ENCODE results near the gene LIMK1. TPM values are rescaled to one million over a fixed set of nuclear protein-coding genes. Genes with fewer than 3 reads are reported as not detected.

Gene LIMK1
- total and polyA plus RNA-seq, 2 of the 13 experiments (the other 11 are each of a cell fraction or from before 2014, with no cell fraction given), result 8.9 to 18.8 TPM

GRCh38 chr7:74121401-74122249, 38.0 kb downstream of the LIMK1 start:
- H2AFZ ChIP-seq (ENCODE audit: low read length), result no peak overlapping the region
- TF ChIP-seq PLRG1 (conservative IDR thresholded peaks at IDR 0.05) (no peak), ZNF891 (CRISPR knock-in tag; IDR thresholded peaks at IDR 0.05) (no peak), DMTF1 (CRISPR knock-in tag; IDR thresholded peaks at IDR 0.05) (no peak), ZNF3 (CRISPR knock-in tag; IDR thresholded peaks at IDR 0.05) (no peak), CC2D1A (CRISPR knock-in tag; IDR thresholded peaks at IDR 0.05) (no peak), NR2F6 (IDR thresholded peaks at IDR 0.05) (no peak), NR2F6 (CRISPR knock-in tag; IDR thresholded peaks at IDR 0.05) (no peak), HNRNPK (IDR thresholded peaks at IDR 0.05; ENCODE audit: low read depth, low read length, poor library complexity, severe bottlenecking) (no peak), MAFK (conservative IDR thresholded peaks at IDR 0.05 in 1 of 2, IDR thresholded peaks at IDR 0.05 in 1 of 2; ENCODE audit: low read length in 2 of 2) (no peak), FOXK2 (IDR thresholded peaks at IDR 0.05) (no peak), ZFAT (CRISPR knock-in tag; conservative IDR thresholded peaks at IDR 0.05) (no peak), PPARG (CRISPR knock-in tag; conservative IDR thresholded peaks at IDR 0.05) (no peak), RARG (CRISPR knock-in tag; IDR thresholded peaks at IDR 0.05; ENCODE audit: low read depth) (no peak)
- TF ChIP-seq, protein P1, sequence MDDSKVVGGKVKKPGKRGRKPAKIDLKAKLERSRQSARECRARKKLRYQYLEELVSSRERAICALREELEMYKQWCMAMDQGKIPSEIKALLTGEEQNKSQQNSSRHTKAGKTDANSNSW (CRISPR knock-in tag; IDR thresholded peaks at IDR 0.05; ENCODE audit: borderline replicate concordance), result no peak
- TF ChIP-seq, protein P2, sequence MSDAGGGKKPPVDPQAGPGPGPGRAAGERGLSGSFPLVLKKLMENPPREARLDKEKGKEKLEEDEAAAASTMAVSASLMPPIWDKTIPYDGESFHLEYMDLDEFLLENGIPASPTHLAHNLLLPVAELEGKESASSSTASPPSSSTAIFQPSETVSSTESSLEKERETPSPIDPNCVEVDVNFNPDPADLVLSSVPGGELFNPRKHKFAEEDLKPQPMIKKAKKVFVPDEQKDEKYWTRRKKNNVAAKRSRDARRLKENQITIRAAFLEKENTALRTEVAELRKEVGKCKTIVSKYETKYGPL (CRISPR knock-in tag; IDR thresholded peaks at IDR 0.05), result no peak
- TF ChIP-seq, protein P3, sequence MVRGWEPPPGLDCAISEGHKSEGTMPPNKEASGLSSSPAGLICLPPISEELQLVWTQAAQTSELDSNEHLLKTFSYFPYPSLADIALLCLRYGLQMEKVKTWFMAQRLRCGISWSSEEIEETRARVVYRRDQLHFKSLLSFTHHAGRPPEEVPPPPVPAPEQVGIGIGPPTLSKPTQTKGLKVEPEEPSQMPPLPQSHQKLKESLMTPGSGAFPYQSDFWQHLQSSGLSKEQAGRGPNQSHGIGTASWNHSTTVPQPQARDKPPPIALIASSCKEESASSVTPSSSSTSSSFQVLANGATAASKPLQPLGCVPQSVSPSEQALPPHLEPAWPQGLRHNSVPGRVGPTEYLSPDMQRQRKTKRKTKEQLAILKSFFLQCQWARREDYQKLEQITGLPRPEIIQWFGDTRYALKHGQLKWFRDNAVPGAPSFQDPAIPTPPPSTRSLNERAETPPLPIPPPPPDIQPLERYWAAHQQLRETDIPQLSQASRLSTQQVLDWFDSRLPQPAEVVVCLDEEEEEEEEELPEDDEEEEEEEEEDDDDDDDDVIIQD (CRISPR knock-in tag; IDR thresholded peaks at IDR 0.05; ENCODE audit: low read depth), result no peak
- TF ChIP-seq, protein P4, sequence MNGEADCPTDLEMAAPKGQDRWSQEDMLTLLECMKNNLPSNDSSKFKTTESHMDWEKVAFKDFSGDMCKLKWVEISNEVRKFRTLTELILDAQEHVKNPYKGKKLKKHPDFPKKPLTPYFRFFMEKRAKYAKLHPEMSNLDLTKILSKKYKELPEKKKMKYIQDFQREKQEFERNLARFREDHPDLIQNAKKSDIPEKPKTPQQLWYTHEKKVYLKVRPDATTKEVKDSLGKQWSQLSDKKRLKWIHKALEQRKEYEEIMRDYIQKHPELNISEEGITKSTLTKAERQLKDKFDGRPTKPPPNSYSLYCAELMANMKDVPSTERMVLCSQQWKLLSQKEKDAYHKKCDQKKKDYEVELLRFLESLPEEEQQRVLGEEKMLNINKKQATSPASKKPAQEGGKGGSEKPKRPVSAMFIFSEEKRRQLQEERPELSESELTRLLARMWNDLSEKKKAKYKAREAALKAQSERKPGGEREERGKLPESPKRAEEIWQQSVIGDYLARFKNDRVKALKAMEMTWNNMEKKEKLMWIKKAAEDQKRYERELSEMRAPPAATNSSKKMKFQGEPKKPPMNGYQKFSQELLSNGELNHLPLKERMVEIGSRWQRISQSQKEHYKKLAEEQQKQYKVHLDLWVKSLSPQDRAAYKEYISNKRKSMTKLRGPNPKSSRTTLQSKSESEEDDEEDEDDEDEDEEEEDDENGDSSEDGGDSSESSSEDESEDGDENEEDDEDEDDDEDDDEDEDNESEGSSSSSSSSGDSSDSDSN (CRISPR knock-in tag; IDR thresholded peaks at IDR 0.05), result no peak
- H4K20me1 ChIP-seq (ENCODE audit: insufficient read depth, low read length), result no peaks in the 10 kb centered on the region
- H3K9me3 ChIP-seq (ENCODE audit: low read length), result no peaks in the 10 kb centered on the region
- WGBS (ENCODE audit: low lambda C conversion rate), result 98% methylated on average over 25 of the region's 26 CpGs
- no peak for FAIRE-seq
- H3K4me3 ChIP-seq (replicated peaks in 1 of 3; ENCODE audit: insufficient read depth in 1 of 3, low read depth in 2 of 3, low read length in 3 of 3), result no peak overlapping the region
- BruUV-seq (replicated peaks), result no TSS peak
- intact Hi-C loops (cut with micrococcal nuclease; ENCODE audit: unreplicated experiment), result no loop called here
- CTCF ChIA-PET (ENCODE audit: low intra/inter-chr PET ratio, low total read pairs), result no interaction called here
- POLR2A ChIA-PET, result interaction anchor here (0.6 kb wide), 1 partner anchor 28 kb away, joined by 3 read pairs; no protein-coding TSS in a partner anchor
- H3K4me1 ChIP-seq (ENCODE audit: insufficient read depth, low read length), result no peaks in the 10 kb centered on the region
- DNase-seq (ENCODE audit: low spot score), result no peak
- ATAC-seq, result peak; percentile 28; the same call in 2 of the 3 replicates
- in situ Hi-C loops (cut with HindIII; ENCODE audit: extremely low pct_ligation_motif_present, low pct_unique_long_range_greater_than_20kb), result no loop called here
- H3K27ac ChIP-seq (ENCODE audit: extremely low read length, insufficient read depth, low read length), result no peak overlapping the region
- no peaks in the 10 kb centered on the region for H3K79me2 ChIP-seq (ENCODE audit: insufficient read depth, low read length)
- peaks cover 1 to 3% of the 10 kb centered on the region in 2 experiments; a peak in 1 of 5 replicates for H3K36me3 ChIP-seq (replicated peaks in 1 of 2; ENCODE audit: control insufficient read depth in 1 of 2, insufficient read depth in 2 of 2, low read length in 2 of 2)
- H3K27me3 ChIP-seq (ENCODE audit: control insufficient read depth in 1 of 2, insufficient read depth in 2 of 2, low read length in 2 of 2), result no peaks in the 10 kb centered on the region
- H3K4me2 ChIP-seq (ENCODE audit: low read depth, low read length), result no peak overlapping the region
- H3K9ac ChIP-seq (ENCODE audit: insufficient read depth, low read depth, low read length), result no peak overlapping the region

Data from HepG2 (cell line).